Stimulated activated CD4-positive, alpha-beta T cell treated with anti-CD3 and anti-CD28 coated beads, TNF-alpha, amount 100 ng/mL, for 4 hours (primary cell): ENCODE results near the gene ITPRIP.

Experiments
- DNase-seq, 3 experiments: peaks; one replicate each; pipeline ENCODE4 v3.0.0-alpha.2; 2020; ENCODE audit warnings: low read depth in 3 of 3

ITPRIP gene

DNA sequence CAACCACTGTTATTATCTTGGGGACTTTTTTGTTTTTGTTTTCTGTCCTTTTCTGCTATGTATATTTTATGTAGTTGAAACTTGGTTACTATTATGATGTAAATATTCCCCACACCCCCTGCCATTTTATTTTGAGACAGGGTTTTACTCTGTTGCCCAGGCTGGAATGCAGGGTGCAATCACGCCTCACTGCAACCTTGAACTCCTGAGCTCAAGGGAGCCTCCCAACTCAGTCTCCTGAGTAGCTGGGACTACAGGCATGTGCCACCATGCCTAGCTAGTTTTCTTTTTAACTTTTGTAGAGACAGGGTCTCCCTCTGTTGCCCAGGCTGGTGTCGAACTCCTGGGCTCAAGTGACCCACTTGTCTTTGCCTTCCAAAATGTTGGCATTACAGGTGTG is 51.3 kb downstream of the ITPRIP start:
- no peak for DNase-seq

DNA sequence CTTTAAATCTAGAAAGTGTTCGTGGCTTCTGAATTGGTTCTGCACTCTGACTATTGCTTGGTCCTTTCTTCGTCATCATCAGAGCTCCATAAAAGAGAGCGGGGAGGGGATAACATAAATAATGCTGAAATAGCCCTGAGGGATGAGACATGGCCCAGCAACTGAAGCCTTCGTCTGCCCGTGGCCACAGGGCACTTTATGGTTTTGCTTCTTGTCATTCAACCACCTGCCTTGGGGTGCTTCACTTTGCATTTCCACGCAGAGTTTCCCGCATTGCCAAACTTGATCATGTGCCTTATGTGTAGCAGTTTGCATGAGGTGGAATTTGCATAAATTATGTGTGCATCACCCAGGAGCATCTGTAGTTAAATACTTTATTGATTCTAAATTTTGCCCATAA is 53.4 kb downstream of the ITPRIP start:
- DNase-seq, result no peak

DNA sequence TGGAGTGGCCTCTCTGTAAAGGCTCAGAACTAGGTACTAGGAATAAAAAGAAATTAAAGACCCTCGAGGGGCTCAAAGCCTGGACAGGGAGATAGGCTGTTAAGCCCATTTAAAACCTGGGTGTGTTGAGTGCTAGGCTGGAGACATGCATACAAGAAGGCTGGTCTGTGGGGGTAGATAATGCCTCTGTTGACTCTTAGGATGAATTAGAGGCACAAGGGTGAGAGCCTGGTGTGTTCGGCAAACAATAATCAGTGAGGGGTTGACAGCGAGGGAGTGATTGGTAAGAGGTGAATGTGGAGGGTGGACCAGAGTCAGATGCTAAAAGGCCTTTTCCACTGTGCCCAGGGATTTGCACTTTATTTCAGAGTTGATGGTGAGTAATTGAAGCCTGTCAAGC is 56.6 kb downstream of the ITPRIP start:
- no peak for DNase-seq

DNA sequence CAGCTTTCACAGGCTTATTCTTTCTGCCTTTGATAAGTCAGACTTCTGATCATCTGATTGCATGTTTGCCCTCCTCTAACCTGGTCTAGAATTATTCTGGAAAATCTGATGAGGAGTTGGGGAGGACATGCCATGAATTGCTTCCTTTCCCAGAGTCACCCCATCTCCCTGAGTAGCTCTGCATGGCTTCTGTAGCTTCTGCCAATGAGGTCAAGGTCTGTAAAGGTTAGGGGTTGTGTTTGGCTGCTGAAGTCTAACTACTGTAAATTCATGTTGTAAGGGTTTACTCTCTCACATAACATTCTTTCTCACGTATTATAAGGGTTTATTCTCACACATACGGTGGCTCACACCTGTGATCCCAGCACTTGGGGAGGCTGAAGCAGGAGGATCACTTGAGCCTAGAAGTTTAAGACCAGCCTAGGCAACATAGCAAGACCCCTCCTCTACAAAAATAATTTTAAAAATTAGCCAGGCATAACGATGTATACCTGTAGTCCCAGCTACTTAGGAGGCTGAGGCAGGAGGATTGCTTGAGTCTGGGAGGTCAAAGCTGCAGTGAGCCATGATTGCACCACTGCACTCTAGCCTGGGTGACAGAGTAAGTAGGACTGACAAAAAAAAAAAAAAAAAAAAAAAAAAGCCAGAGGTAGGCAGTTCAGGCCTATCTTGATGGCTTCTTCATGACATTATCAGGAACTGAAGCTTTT is 58.6 kb downstream of the ITPRIP start:
- no peak for DNase-seq

DNA sequence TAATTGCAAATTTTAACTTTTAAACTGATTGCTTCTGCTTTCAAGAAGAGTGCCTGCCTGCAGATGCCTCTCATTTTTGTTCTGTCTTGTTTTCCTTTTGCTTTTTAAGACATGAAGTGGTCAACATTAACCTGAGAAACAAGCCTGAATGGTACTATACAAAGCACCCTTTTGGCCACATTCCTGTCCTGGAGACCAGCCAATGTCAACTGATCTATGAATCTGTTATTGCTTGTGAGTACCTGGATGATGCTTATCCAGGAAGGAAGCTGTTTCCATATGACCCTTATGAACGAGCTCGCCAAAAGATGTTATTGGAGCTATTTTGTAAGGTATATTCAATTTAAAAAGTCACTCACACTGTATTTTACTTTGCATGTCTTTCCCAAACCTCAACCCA is 60.5 kb downstream of the ITPRIP start:
- no peak for DNase-seq

DNA sequence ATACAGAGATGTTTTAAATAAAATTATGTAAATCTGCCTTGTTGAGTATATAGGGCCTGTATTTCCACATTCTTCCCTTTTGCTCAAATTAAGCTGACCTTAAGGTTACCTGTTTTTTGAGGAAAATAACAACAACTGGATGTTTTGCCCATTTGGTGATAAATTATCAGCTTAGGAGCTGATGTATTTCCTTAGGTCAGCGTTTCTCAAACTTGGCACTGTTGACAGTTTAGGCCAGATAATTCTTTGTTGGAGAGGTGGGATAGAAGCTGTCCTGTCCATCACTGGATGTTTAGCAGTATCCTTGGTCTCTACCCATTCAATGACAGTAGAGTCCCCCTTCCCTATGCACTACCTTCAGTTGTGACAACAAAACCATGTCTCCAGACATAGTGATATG is 62.1 kb downstream of the ITPRIP start:
- DNase-seq, result no peak

DNA sequence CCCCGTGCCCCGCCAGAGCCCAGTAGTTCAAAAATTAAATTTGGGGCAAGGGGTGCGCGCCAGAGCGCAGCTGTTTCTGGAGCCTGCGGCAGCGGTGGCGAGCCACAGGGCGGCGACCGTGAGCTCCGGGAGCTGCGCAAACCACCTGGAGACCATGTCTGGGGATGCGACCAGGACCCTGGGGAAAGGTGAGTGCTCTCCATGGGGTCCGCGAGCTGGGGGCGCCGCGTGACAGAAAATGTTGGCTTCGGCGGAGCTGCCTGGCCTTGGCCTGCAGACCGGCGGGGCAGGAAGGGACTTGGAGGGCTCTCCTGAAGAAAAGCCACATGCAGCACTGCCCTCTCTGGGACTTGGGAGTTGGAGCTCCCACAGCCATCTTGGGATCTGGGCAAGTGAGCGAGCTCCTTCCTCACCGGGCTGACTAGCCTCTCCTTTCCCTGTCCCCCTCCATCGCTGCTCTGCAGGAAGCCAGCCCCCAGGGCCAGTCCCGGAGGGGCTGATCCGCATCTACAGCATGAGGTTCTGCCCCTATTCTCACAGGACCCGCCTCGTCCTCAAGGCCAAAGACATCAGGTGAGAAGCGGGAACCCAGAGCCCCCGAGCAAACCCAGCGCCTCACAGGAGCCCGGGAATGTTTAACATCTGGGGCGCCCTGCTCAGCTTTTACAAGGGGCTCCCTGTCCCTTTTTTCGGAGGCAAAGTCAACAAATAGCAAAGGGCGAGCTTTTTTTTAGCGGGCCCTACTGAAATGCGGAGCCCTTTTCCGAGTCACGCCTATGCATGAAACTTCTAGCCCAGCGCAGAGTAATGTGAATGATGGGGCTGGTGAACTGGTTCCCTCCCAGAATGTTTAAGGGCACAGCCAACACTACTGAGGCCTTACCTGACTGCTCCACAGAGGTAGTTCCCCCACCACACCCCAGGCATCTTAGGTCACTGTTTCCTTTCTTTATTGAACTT is 63.2 kb downstream of the ITPRIP start:
- DNase-seq, result peak in 1 of 3 experiments; percentile 35

DNA sequence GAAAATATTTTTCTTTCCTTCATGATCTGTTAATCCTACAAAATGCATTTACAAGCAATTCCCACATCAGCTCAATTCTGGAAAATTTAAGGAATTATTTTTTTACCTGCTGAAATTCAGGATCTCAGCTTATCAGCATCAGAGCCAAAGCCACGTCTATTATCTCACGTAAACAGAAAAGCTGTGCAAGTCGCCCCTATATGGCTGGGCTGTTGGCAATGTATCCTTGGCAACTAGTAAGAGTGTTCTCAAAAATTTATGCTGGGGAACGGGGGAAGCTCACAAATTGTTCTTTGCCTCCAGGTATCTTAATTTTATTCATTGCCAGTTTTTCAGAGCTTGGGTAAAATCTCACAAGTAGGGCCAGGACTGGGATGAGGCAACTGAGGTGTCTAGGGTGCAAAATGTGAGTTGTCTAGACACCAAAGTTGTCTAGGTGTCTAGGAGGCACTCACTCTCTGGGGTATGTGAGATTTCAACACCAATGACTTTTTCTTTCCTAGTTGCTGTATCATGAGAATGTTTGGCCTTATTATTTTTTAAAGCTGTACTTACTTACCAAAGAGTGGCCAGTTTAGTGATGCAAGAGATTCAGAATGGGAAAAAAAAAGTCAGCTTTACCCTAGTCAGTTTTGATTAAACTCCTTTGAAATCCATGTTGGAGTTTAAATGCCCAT is 64.2 kb downstream of the ITPRIP start:
- DNase-seq, result no peak

DNA sequence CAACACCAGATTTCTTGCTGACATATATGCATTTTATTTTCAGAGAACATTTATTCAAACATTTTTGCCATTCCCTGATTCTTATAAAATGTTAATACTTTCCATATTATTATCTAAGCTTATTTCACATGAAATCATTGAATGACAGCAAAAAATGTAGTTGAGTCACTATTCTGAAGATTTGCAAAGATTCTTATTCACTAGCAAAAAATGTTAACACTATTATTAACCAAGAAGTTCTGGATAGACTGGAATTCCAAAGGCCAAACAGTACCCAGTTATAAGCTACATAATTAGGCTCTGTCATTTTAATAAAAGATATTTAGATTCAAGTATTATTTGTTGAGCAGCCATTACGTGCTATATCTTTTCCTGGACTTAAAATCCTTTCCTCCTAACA is 65.0 kb downstream of the ITPRIP start:
- no peak for DNase-seq

DNA sequence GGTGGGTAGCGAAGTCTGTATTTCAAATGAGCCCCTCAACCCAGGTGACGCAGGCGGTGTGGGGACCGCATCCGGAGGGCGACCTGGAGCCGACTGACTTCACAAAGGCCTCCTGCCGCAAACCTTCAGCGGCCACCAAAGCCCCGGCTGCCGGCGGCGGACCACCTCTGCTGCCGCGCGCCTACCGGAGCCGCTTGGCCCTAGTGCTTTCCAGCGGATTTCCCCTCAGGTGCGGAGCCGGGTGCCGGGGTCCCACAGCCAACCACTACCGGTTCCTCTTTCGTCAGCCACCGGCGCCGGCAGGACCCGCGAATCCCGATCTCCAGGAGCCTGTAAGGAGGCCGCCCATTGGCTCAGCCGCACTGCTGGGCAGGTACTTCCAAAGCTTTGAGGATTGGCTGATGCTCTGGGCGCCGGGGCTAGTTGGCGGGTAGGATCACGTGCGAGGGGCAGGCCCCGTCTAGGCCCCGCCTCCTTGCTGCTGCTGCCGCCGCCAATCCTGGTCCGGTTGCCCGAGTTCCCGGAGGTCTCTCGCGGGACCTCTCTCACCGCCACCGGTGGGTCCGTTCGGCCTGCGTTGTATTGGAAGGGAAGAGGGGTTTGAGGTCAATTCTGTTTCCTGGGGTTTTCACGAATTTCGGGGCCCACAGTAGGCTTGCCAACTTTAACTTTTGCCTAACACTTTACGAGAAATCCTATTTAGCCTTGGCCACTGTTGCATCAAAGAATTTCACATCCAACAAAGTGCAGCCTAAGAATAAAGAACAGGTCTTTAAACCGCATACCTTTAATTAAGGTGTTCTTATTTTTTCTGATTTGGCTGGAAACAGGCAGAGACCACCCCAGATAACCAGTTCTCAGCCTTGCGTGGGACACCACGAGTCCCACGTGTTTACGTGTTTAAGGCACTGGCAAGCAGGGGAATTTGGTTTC is 69.3 kb downstream of the ITPRIP start, which contains the start of gene GSTO2:
TSS of gene GSTO2 (plus strand) at position 472 of the 933 bp plus-strand sequence. CDS start 5,732 bp downstream, outside the sequence.
- DNase-seq, result peak; percentile 90 to 96 (median 95)

DNA sequence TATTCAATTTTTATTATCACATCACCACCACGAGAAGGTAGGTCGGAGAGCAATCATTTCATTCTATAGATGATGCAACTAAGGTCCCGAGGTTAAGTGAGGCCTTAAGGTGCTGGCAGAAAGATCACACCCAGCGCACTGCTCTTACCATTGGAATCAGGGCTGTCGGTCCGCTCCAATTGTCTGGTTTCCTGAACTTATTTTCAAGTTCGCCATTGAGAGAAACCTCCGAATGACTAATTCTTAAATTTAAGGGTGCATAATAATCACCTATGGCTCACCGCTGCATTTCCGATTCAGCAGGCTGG is 69.9 kb downstream of the ITPRIP start:
- DNase-seq, result no peak

DNA sequence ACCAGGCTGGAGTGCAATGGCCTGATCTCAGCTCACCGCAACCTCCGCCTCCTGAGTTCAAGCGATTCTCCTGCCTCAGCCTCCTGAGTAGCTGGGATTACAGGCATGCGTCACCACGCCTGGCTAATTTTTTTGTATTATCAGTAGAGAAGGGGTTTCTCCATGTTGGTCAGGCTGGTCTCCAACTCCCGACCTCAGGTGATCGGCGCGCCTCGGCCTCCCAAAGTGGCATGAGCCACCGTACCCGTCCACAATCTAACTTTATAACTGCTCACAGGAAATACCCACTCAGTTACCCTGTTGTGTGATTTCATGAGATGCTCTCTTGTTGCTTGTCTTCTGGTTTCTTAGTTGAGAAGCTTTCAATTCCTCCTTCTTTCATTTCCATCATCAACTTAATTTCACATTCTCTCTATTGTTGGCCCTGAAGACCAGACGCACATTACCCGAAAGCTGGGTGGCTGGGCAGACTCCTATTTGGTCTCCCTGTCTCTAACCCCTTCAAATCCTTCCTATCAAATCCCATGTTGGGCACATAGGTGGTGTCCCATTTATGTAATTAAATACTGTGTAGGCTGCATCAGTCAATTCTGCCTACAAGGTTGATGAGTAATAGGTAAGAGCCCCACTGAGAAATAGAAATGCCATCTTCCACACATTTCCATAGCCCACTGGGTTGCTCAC is 70.4 kb downstream of the ITPRIP start:
- no peak for DNase-seq

DNA sequence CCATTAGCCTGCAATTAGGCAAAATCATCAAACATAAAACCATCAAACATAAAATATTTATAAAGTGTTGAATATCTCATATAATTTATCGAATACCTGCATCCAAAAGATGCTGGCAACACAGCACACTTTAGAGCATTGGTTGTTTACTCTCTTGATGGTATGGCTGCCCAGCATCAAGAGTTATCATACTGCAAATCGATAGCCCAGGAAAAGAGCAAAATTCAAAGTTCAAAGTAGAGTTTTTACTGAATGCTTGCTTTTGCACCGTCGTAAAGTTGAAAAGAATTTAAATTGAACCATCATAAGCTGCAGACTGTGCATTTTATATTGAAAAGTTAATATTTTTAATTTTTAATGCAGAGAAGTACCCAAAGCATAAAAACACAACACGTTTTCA is 73.5 kb downstream of the ITPRIP start:
- DNase-seq, result no peak

DNA sequence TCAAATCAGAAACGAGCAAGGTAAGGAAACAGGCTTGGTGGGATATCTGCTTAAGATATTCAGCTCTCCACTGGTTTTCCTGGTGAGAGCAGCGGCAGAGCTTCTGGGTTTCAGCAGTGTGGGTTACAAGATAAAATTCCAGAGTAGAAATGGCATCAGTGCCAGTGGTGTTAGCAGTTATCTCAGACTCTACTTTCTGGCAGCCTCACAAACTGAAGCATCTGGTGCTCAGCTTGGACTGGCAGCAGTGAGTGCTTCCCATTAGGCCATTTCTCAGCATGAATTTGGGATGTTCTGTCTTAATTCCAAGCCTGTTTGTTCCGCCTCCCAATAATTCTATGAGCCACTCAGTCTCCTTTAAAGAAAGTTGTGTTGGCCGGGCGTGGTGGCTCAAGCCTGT is 76.2 kb downstream of the ITPRIP start:
- DNase-seq, result no peak

DNA sequence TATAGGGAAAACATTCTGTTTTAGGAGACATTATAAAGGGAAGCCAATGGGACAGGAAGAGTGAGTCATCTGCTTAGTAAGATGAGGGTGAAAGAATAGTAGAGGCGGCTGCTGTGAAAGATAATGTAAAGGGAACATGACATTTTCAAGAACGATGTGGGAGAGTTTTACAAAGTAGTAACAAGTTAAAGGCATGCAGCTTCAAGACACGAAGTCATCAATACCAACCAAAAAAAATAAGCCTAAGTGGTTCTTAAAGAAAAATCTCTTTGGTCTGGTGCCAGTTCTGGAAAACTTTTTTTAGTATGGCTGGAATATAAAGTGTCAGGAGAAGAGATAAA is 77.5 kb downstream of the ITPRIP start:
- DNase-seq, result no peak

DNA sequence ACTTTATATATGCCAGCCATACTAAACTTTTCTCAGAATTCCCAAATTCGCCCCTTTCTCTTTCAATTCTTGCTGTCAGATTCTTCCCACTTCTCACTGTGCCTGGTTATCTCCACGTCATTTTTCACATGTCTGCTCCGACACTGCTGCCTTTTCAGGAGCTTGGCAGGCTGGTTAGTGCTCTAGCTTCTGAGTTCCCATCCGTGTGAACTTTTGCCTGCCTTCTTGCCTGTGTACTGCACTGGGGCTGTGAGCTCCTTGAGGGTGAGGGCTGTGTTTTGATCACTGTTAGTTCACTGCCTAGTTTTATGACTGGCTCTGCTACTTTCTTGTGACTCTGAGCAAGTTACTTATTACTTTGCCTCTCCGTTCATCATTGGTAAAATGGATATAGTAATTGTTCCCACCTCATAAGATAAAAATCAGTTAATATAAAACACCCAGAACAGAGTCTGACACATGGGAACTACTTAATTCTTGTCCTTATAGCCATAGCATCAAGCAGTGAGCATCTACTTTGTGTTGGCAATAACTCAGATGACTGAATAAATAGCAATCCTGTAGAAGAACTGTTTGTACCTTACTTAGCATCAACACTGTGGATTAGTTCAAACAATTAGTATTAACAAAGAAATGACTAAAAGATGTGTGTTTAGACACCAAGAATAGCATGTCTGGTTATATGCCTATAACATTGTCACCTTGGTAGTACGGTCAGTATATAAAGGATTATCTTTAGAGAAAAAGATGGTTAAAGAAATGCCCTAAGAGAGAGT is 78.1 kb downstream of the ITPRIP start:
- DNase-seq, result no peak
